Tibial nerve (tissue), 4 donors: ENCODE results near the gene RXFP1.

Experiments used
- EP300 ChIP-seq, 2 donors: sonication (generic); formaldehyde crosslinking; IDR thresholded peaks; one replicate each; pipeline ENCODE4 v1.6.1; 2017; ENCODE audit warnings: antibody characterized with exemption in 2 of 2, mild to moderate bottlenecking in 1 of 2
- POLR2A ChIP-seq, 2 donors: fragments of 450-650 bp; IDR thresholded peaks; one replicate each; pipeline ENCODE4 v1.6.1; 2017; ENCODE audit warnings: antibody characterized with exemption in 2 of 2, mild to moderate bottlenecking in 2 of 2, moderate library complexity in 2 of 2
- TF ChIP-seq, protein P1 (sequence below), 5 experiments: fragments of 200-600 bp in 3 of 5; fragments of 450-650 bp in 2 of 5; sonication (generic) in 3 of 5; IDR thresholded peaks; one replicate each; pipeline ENCODE4 v1.5.1; 2016 to 2019; ENCODE audit warnings: antibody characterized with exemption in 5 of 5, mild to moderate bottlenecking in 3 of 5, moderate library complexity in 2 of 5

- TF ChIP-seq, protein P1, sequence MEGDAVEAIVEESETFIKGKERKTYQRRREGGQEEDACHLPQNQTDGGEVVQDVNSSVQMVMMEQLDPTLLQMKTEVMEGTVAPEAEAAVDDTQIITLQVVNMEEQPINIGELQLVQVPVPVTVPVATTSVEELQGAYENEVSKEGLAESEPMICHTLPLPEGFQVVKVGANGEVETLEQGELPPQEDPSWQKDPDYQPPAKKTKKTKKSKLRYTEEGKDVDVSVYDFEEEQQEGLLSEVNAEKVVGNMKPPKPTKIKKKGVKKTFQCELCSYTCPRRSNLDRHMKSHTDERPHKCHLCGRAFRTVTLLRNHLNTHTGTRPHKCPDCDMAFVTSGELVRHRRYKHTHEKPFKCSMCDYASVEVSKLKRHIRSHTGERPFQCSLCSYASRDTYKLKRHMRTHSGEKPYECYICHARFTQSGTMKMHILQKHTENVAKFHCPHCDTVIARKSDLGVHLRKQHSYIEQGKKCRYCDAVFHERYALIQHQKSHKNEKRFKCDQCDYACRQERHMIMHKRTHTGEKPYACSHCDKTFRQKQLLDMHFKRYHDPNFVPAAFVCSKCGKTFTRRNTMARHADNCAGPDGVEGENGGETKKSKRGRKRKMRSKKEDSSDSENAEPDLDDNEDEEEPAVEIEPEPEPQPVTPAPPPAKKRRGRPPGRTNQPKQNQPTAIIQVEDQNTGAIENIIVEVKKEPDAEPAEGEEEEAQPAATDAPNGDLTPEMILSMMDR (IDR thresholded peaks at IDR 0.05): no peak
- TF ChIP-seq EP300 (IDR thresholded peaks at IDR 0.05) (no peak), POLR2A (IDR thresholded peaks at IDR 0.05) (no peak)
Measured at GRCh38 chr4:158617956-158618355, 96.3 kb downstream of the RXFP1 start.
